Keratinocyte (primary cell): Measurements from ENCODE around the gene GHITM. TPM values are rescaled to one million over a fixed set of nuclear protein-coding genes. Genes with fewer than 3 reads are reported as not detected.
A peak's percentile ranks its signal among the peaks of the same experiment; 100 is the strongest.

Experiments used
- DNase-seq: peaks from one replicate; pipeline ENCODE4 v3.0.0-alpha.2; 2011; ENCODE audit warnings: low read depth, missing footprints, low spot score
- FAIRE-seq: peaks from 2 replicates; lab custom pipeline; 2011; peaks lifted over from hg19 to GRCh38; lab: Jason Lieb, UNC
- H2AFZ ChIP-seq: 2 replicates; pipeline ENCODE4 v1.6.0; 2012; ENCODE audit warnings: low read length, control low read depth, inconsistent platforms; ENCODE audit not compliant: control insufficient read depth
- H3K27ac ChIP-seq: 2 replicates; pipeline ENCODE4 v1.5.1; 2011; ENCODE audit warnings: low read length; ENCODE audit not compliant: control insufficient read depth, insufficient read depth
- H3K27me3 ChIP-seq: 3 replicates; pipeline ENCODE4 v1.6.0; 2011; ENCODE audit warnings: low read length; ENCODE audit not compliant: control insufficient read depth, insufficient read depth; ENCODE audit errors: extremely low read depth
- H3K36me3 ChIP-seq, 2 experiments: 2 replicates in 1 of 2; 3 replicates in 1 of 2; pipeline ENCODE4 v1.5.1; 2011; ENCODE audit warnings: low read length in 2 of 2, mild to moderate bottlenecking in 1 of 2; ENCODE audit not compliant: control insufficient read depth in 2 of 2, insufficient read depth in 2 of 2; ENCODE audit errors: extremely low read depth in 1 of 2
- H3K4me1 ChIP-seq: 3 replicates; pipeline ENCODE4 v1.5.1; 2011; ENCODE audit warnings: low read length; ENCODE audit not compliant: control insufficient read depth, insufficient read depth; ENCODE audit errors: extremely low read depth
- H3K4me2 ChIP-seq: 3 replicates; pipeline ENCODE4 v1.6.0; 2011; ENCODE audit warnings: low read depth, low read length; ENCODE audit not compliant: control insufficient read depth, insufficient read depth; ENCODE audit errors: extremely low read depth
- H3K4me3 ChIP-seq, 3 experiments: fragments of 200-600 bp in 1 of 3; sonication (generic) in 1 of 3; 2 replicates in 2 of 3; 3 replicates in 1 of 3; pipeline ENCODE4 v1.5.1; 2011 to 2016; ENCODE audit warnings: low read length in 3 of 3, mild to moderate bottlenecking in 3 of 3, control low read depth in 2 of 3, inconsistent platforms in 1 of 3, low read depth in 1 of 3, mixed read lengths in 1 of 3, mixed run types in 1 of 3, moderate library complexity in 1 of 3; ENCODE audit not compliant: control insufficient read depth in 2 of 3, insufficient read depth in 2 of 3; ENCODE audit errors: extremely low read depth in 1 of 3
- H3K79me2 ChIP-seq: 2 replicates; pipeline ENCODE4 v1.6.0; 2012; ENCODE audit warnings: low read length; ENCODE audit not compliant: control insufficient read depth, insufficient read depth
- H3K9ac ChIP-seq: 3 replicates; pipeline ENCODE4 v1.6.0; 2011; ENCODE audit warnings: low read length; ENCODE audit not compliant: control insufficient read depth, insufficient read depth; ENCODE audit errors: extremely low read depth
- H3K9me1 ChIP-seq: 3 replicates; pipeline ENCODE4 v1.6.0; 2011; ENCODE audit warnings: low read length; ENCODE audit not compliant: control insufficient read depth, insufficient read depth; ENCODE audit errors: extremely low read depth
- H3K9me3 ChIP-seq: 2 replicates; pipeline ENCODE4 v1.5.1; 2012; ENCODE audit warnings: low read depth, low read length; ENCODE audit not compliant: control insufficient read depth
- H4K20me1 ChIP-seq: 3 replicates; pipeline ENCODE4 v1.6.0; 2011; ENCODE audit warnings: low read length; ENCODE audit not compliant: control insufficient read depth, insufficient read depth; ENCODE audit errors: extremely low read depth
- EZH2 ChIP-seq: IDR thresholded peaks from one replicate; pipeline ENCODE4 v1.6.1; 2012; ENCODE audit warnings: inconsistent platforms, mild to moderate bottlenecking, low read length, moderate library complexity
- dilution Hi-C: fragments of 300-500 bp; cut with MboI; formaldehyde crosslinking; loops from one replicate; pipeline ENCODE4 v1.7.0; 2020; ENCODE audit warnings: low sequenced_read_pairs; ENCODE audit not compliant: extremely low pct_ligation_motif_present
- polyA plus RNA-seq, 5 experiments: library from polyadenylated mRNA; depleted of rRNA in 3 of 5; stranded (reverse) in 3 of 5; stranded (forward) in 1 of 5; unstranded in 1 of 5; fragments of >200 nt; gene quantifications; 1 replicate in 1 of 5; 2 replicates in 3 of 5; 3 replicates in 1 of 5; pipeline versions ENCODE4 v1.2.1 to v1.2.3, GENCODE V29; 2011 to 2012; ENCODE audit warnings: missing spikeins in 2 of 5, low read depth in 1 of 5, low replicate concordance in 1 of 5
- TF ChIP-seq, protein P1 (sequence below), 3 experiments: IDR thresholded peaks in 1 of 3; conservative IDR thresholded peaks in 1 of 3; optimal IDR thresholded peaks in 1 of 3; 2 replicates in 2 of 3; 3 replicates in 1 of 3; pipeline versions ENCODE3 to v1.5.1; 2011; ENCODE audit warnings: low read length in 3 of 3, mild to moderate bottlenecking in 3 of 3, moderate library complexity in 2 of 3, control low read depth in 1 of 3, inconsistent platforms in 1 of 3; ENCODE audit not compliant: insufficient read depth in 2 of 3; ENCODE audit errors: extremely low read depth in 1 of 3

GHITM gene
- polyA plus RNA-seq, 1 donor (not counting 4 experiments of a cell fraction or from before 2014, with no cell fraction given): 214 TPM

DNA sequence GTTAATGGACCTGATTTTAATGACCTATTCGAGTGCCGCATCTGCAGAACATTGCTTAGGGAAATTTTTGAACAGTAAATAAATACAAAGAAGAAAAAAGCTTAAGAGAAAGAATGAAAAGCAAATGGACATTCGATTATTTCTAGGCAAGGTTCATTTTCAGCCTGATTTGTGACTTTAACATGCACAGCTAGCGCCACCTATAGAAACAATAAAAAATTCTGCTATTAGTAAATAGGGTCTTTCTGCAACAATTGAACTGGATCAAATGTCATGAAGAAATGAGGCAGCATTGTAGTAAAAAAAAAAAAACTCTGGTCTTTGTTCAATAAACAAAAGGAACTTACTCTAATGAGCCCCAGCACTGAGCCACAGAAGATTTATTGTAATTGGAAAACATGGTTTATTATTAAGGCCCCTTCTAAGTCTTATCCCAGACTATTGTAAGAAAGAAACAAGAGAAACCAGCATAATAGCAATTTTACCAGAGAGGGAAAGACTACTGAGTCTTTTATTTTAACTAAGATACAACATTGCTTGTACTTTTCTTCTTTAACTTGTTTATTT lies 41.4 kb upstream of the GHITM start:
- no peak overlapping the region for H3K4me3 ChIP-seq
- H3K79me2 ChIP-seq: no peaks in the 10 kb centered on the region
- DNase-seq: no peak
- no peak overlapping the region for H2AFZ ChIP-seq
- H3K9ac ChIP-seq: no peak overlapping the region
- no peak overlapping the region for H3K4me2 ChIP-seq
- dilution Hi-C loops: no loop called here
- no peaks in the 10 kb centered on the region for H3K27me3 ChIP-seq
- no peaks in the 10 kb centered on the region for H4K20me1 ChIP-seq
- H3K36me3 ChIP-seq: no peaks in the 10 kb centered on the region
- H3K4me1 ChIP-seq: no peaks in the 10 kb centered on the region
- no peaks in the 10 kb centered on the region for H3K9me3 ChIP-seq
- H3K27ac ChIP-seq: no peak overlapping the region
- no peaks in the 10 kb centered on the region for H3K9me1 ChIP-seq
- TF ChIP-seq, protein P1, sequence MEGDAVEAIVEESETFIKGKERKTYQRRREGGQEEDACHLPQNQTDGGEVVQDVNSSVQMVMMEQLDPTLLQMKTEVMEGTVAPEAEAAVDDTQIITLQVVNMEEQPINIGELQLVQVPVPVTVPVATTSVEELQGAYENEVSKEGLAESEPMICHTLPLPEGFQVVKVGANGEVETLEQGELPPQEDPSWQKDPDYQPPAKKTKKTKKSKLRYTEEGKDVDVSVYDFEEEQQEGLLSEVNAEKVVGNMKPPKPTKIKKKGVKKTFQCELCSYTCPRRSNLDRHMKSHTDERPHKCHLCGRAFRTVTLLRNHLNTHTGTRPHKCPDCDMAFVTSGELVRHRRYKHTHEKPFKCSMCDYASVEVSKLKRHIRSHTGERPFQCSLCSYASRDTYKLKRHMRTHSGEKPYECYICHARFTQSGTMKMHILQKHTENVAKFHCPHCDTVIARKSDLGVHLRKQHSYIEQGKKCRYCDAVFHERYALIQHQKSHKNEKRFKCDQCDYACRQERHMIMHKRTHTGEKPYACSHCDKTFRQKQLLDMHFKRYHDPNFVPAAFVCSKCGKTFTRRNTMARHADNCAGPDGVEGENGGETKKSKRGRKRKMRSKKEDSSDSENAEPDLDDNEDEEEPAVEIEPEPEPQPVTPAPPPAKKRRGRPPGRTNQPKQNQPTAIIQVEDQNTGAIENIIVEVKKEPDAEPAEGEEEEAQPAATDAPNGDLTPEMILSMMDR (optimal IDR thresholded peaks at IDR 0.05 in 1 of 3, IDR thresholded peaks at IDR 0.05 in 1 of 3, conservative IDR thresholded peaks at IDR 0.05 in 1 of 3; ENCODE audit: extremely low read depth in 1 of 3, insufficient read depth in 2 of 3, low read length in 3 of 3): peak in 2 of 3 experiments; percentile 29 to 38
- TF ChIP-seq EZH2: no peak
- FAIRE-seq: no peak

DNA sequence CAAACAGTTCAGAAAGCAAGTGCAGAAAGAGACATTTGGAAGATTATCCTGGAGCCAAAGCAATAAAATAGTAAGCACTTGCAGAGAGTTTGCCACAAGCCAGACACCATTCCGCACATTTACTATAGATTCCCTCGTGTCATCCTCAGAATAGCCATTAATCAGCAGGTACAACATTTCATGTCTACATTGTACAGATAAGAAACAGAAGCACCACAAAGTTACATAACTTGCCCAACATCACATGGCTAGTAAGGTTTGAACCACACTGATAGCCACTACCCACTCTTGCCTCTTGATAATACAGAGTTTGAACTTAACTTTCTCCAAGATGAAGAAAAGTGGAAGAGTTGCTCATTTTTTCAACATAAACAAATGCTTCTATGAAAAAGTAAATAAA lies 40.6 kb upstream of the GHITM start:
- DNase-seq (no peak), FAIRE-seq (no peak)
- dilution Hi-C loops: no loop called here
- Histone ChIP-seq H3K4me2 (no peak overlapping the region), H2AFZ (no peak overlapping the region), H3K9me1 (no peaks in the 10 kb centered on the region), H3K27me3 (no peaks in the 10 kb centered on the region), H3K4me3 (no peak overlapping the region), H4K20me1 (no peaks in the 10 kb centered on the region), H3K4me1 (no peaks in the 10 kb centered on the region), H3K79me2 (no peaks in the 10 kb centered on the region), H3K9me3 (no peaks in the 10 kb centered on the region), H3K36me3 (no peaks in the 10 kb centered on the region), H3K9ac (no peak overlapping the region), H3K27ac (no peak overlapping the region)
- TF ChIP-seq EZH2: no peak
- TF ChIP-seq, protein P1 (optimal IDR thresholded peaks at IDR 0.05 in 1 of 3, IDR thresholded peaks at IDR 0.05 in 1 of 3, conservative IDR thresholded peaks at IDR 0.05 in 1 of 3; ENCODE audit: extremely low read depth in 1 of 3, insufficient read depth in 2 of 3, low read length in 3 of 3): no peak
